ENCODE data around the gene RBFA.

DNA sequence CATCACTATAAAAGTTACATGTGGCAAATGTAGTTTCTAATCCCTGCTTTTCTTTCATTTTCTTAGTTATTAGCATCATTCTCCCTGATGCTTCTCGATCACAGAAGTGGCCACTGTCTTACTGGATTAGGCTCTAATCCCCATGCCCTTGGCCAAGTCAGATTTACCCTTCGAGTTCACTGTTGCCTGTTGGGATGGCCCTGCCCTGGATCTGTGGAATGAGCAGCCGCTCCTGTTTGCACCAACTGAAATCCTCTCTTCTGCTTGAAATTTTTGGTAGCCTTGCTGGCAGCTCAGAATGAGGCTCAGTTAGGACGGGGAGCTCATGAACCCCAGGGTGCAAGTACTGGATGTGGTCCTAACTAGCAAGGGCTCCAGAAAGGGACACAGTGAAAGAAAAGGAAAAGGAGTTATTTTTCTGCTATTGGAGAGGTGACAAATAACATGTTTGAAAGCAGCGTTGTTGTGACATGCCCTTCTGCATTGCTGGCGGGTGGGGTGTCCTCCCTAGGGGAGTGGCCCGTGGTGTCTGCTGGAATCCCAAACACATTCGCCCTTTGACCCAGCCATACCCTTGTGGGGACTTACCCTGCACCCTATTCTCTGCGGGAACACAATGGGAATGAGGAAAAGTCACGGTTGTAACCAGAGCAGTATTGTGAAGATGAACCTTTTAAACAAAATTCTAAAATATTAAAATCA, 34.5 kb downstream of the RBFA start:
- TF ChIP-seq POU2F2 (IDR thresholded peaks at IDR 0.05; ENCODE audit: borderline replicate concordance, low read depth, low read length), result no peak
- no peak for TF ChIP-seq NR2C1 (IDR thresholded peaks at IDR 0.05)
- TF ChIP-seq BHLHE40 (IDR thresholded peaks at IDR 0.05; ENCODE audit: borderline replicate concordance in 1 of 2, low read depth in 2 of 2, low read length in 1 of 2), result no peak
- no peak for TF ChIP-seq RAD51 (IDR thresholded peaks at IDR 0.05)

All from GM12878 (cell line).